Kidney (tissue), 14 donors: ENCODE results near the gene ZKSCAN5. TPM values are rescaled to one million over a fixed set of nuclear protein-coding genes. Genes with fewer than 3 reads are reported as not detected.

Experiments
- DNase-seq, 5 donors: peaks; one replicate each; pipeline ENCODE4 v3.0.0-alpha.2; 2013 to 2020
- FAIRE-seq: peaks from 2 replicates; lab custom pipeline; 2012; peaks lifted over from hg19 to GRCh38; lab: Jason Lieb, UNC
- H3K27ac ChIP-seq, 2 donors: one replicate each; pipeline ENCODE4 v1.7.0; 2013; ENCODE audit warnings: low read depth in 2 of 2, low read length in 2 of 2, inconsistent platforms in 1 of 2
- H3K27me3 ChIP-seq: one replicate; pipeline ENCODE4 v1.7.1; 2013; ENCODE audit warnings: low read length, inconsistent platforms; ENCODE audit not compliant: control insufficient read depth, insufficient read depth
- H3K36me3 ChIP-seq, 3 donors: one replicate each; pipeline versions ENCODE4 v1.7.0 to v1.7.1; 2013; ENCODE audit warnings: low read length in 3 of 3, control low read depth in 1 of 3, inconsistent platforms in 1 of 3; ENCODE audit not compliant: insufficient read depth in 3 of 3, control insufficient read depth in 2 of 3
- H3K4me1 ChIP-seq, 3 donors: one replicate each; pipeline versions ENCODE4 v1.7.0 to v1.7.1; 2013; ENCODE audit warnings: low read length in 3 of 3, inconsistent platforms in 1 of 3, low read depth in 1 of 3; ENCODE audit not compliant: control insufficient read depth in 2 of 3, insufficient read depth in 2 of 3
- H3K4me3 ChIP-seq, 3 donors: one replicate each; pipeline versions ENCODE4 v1.7.0 to v1.8.1; 2013; ENCODE audit warnings: low read length in 3 of 3, control low read depth in 1 of 3, inconsistent platforms in 1 of 3
- H3K9ac ChIP-seq, 3 donors: one replicate each; pipeline versions ENCODE4 v1.7.0 to v1.7.1; 2013; ENCODE audit warnings: low read length in 3 of 3, control low read depth in 1 of 3, inconsistent platforms in 1 of 3
- H3K9me3 ChIP-seq, 3 donors: one replicate each; pipeline versions ENCODE4 v1.7.0 to v1.7.1; 2013; ENCODE audit warnings: low read length in 3 of 3, control low read depth in 1 of 3, inconsistent platforms in 1 of 3; ENCODE audit not compliant: control insufficient read depth in 2 of 3, insufficient read depth in 1 of 3
- CTCF ChIP-seq: IDR thresholded peaks from 3 replicates; pipeline ENCODE4 v1.5.1; 2012; ENCODE audit warnings: mild to moderate bottlenecking, moderate library complexity, borderline replicate concordance; ENCODE audit not compliant: insufficient read depth; ENCODE audit errors: extremely low read depth
- intact Hi-C: fragments of 100-400 bp; cut with DNase I; formaldehyde crosslinking; loops from one replicate; pipeline ENCODE4 v1.11.1; 2022
- polyA plus RNA-seq: library from polyadenylated mRNA; stranded (reverse); fragments of 350-450 nt; fragmentation: Illumina TruSeq; extraction: RNeasy Lipid Tissue Mini Kit (QIAGEN cat#74804); gene quantifications from one replicate; pipeline ENCODE4 v1.2.3, GENCODE V29; 2014; ENCODE audit warnings: low read depth, low replicate concordance; ENCODE audit not compliant: insufficient read depth
- total RNA-seq: library from RNA; stranded (reverse); fragmentation: NEBNext Ultra II Directional; extraction: Animal tissue kit (Norgen Biotek cat#: 25700); gene quantifications from one replicate; pipeline ENCODE4 v1.2.1, GENCODE V29; 2021
- donor health status: control.
- donor health status: control.
- donor health status: control.
- donor health status: control.
- donor health status: control.
- donor health status: DM: yes; HTN: yes; CAD: no.
- donor health status: Normal renal cell carcinoma (clear cell type).

Gene ZKSCAN5
- total and polyA plus RNA-seq, 2 donors from 2014 or later: 4.6 to 9.1 TPM

GRCh38 chr7:99525713-99526440 lies 21.4 kb downstream of the ZKSCAN5 start:
- intact Hi-C loops: no loop called here
- Histone ChIP-seq H3K27ac (no peak overlapping the region), H3K27me3 (no peaks in the 10 kb centered on the region), H3K9ac (no peak overlapping the region), H3K4me3 (no peak overlapping the region), H3K36me3 (peaks cover 6 to 29% (median 10%) of the 10 kb centered on the region in 3 donors), H3K4me1 (no peaks in the 10 kb centered on the region), H3K9me3 (peaks cover 0 to 17% (median 0%) of the 10 kb centered on the region in 3 donors)
- DNase-seq (peak in 1 of 5 donors; percentile 18), FAIRE-seq (no peak)
- no peak for TF ChIP-seq CTCF

GRCh38 chr7:99531354-99531765 lies 26.9 kb downstream of the ZKSCAN5 start:
- Histone ChIP-seq H3K9ac (no peak overlapping the region), H3K27ac (no peak overlapping the region), H3K4me1 (no peaks in the 10 kb centered on the region), H3K4me3 (peak overlapping the region in 2 of 3 donors; percentile 19 to 25), H3K9me3 (peaks cover 7 to 50% (median 17%) of the 10 kb centered on the region in 3 donors), H3K27me3 (no peaks in the 10 kb centered on the region), H3K36me3 (peaks cover 18 to 31% (median 20%) of the 10 kb centered on the region in 3 donors)
- intact Hi-C loops: no loop called here
- TF ChIP-seq CTCF: no peak
- FAIRE-seq (no peak), DNase-seq (peak in 1 of 5 donors; percentile 21)

GRCh38 chr7:99535667-99536066 lies 31.2 kb downstream of the ZKSCAN5 start:
- peaks cover 15 to 16% (median 15%) of the 10 kb centered on the region in 3 donors for H3K36me3 ChIP-seq
- peaks cover 7 to 49% (median 21%) of the 10 kb centered on the region in 3 donors for H3K9me3 ChIP-seq
- no peak overlapping the region for H3K9ac ChIP-seq
- intact Hi-C loops: no loop called here
- DNase-seq: peak in 1 of 5 donors; percentile 1
- FAIRE-seq: no peak
- no peaks in the 10 kb centered on the region for H3K27me3 ChIP-seq
- no peak overlapping the region for H3K27ac ChIP-seq
- H3K4me1 ChIP-seq: no peaks in the 10 kb centered on the region
- no peak for TF ChIP-seq CTCF
- no peak overlapping the region for H3K4me3 ChIP-seq
